SH-SY5Y (cell line): ENCODE results near the gene TMED7.

Experiments used
- GATA2 ChIP-seq: IDR thresholded peaks from 2 replicates; pipeline ENCODE4 v1.6.1; 2011; ENCODE audit warnings: mild to moderate bottlenecking, low read depth, low read length
- GATA3 ChIP-seq: IDR thresholded peaks from 2 replicates; pipeline ENCODE4 v1.6.1; 2011; ENCODE audit warnings: low read depth, mild to moderate bottlenecking, low read length, moderate library complexity

- TF ChIP-seq GATA2 (no peak), GATA3 (no peak)
Observed at GRCh38 chr5:115605436-115605835, 20.4 kb downstream of the TMED7 start.
